Measurements from ENCODE around the gene GM2A.

DNA sequence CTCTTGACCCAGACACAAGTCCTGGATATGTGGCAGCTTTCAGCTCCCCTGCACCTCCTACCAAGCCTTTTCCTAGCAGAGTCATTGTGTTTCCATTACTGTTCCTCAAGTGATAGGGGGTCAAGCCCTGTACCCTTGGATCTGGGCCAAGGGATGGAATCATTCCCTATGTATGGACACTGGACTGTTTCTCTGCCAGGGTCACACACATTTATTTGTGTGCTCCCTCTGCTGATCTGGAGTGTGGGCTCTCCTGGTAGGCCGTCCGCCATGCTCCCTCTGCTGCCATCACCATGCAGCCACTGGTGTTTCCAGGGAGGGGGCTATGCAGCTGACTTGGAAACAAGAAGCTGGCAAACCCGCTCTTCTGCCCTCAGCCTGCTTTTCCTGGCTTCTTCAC is 9.5 kb downstream of the GM2A start:
- TF ChIP-seq, protein P1, sequence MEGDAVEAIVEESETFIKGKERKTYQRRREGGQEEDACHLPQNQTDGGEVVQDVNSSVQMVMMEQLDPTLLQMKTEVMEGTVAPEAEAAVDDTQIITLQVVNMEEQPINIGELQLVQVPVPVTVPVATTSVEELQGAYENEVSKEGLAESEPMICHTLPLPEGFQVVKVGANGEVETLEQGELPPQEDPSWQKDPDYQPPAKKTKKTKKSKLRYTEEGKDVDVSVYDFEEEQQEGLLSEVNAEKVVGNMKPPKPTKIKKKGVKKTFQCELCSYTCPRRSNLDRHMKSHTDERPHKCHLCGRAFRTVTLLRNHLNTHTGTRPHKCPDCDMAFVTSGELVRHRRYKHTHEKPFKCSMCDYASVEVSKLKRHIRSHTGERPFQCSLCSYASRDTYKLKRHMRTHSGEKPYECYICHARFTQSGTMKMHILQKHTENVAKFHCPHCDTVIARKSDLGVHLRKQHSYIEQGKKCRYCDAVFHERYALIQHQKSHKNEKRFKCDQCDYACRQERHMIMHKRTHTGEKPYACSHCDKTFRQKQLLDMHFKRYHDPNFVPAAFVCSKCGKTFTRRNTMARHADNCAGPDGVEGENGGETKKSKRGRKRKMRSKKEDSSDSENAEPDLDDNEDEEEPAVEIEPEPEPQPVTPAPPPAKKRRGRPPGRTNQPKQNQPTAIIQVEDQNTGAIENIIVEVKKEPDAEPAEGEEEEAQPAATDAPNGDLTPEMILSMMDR (IDR thresholded peaks at IDR 0.05) = no peak
- TF ChIP-seq POLR2A (IDR thresholded peaks at IDR 0.05) = no peak
